ENCODE data around the gene LMF1. TPM values are rescaled to one million over a fixed set of nuclear protein-coding genes. Genes with fewer than 3 reads are reported as not detected.

LMF1 gene
- total and polyA plus RNA-seq, 2 donors (not counting 1 experiment from before 2014, with no cell fraction given): 36.4 to 63.2 TPM

DNA sequence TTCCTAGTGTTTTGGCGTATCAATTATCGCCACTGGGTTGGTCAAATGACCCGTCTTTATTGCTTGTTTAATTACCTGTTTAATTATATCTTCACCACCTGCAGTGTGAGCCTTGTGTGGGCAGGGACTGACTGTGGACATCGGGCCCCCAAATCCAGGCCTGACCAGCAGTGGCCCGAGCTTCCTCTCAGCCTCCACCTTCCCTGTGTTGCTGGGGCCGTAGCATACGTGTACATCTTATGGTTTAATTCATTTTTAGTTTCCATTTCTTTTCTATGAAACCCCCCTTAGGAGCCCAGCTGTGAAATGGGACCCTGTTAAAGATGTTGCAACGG, 1.2 kb upstream of the LMF1 start:
- 86% methylated on average over 1 of the region's 8 CpGs for WGBS (ENCODE audit: insufficient coverage)
- no peak overlapping the region for H3K27ac Mint-ChIP-seq
- Histone ChIP-seq H3K79me2 (ENCODE audit: control insufficient read depth, insufficient read depth, low read length) (peaks cover 9% of the 10 kb centered on the region), H3K4me3 (ENCODE audit: control extremely low read depth in 1 of 5, extremely low read depth in 1 of 5, insufficient read depth in 1 of 5, low read depth in 2 of 5, low read length in 4 of 5) (no peak overlapping the region), H4K20me1 (ENCODE audit: control insufficient read depth, insufficient read depth, low read length, poor library complexity, severe bottlenecking) (peaks cover 13% of the 10 kb centered on the region), H3K4me2 (replicated peaks; ENCODE audit: low read depth, low read length, poor library complexity, severe bottlenecking) (no peak overlapping the region), H3K27ac (ENCODE audit: low read length in 2 of 2) (no peak overlapping the region), H3K27me3 (replicated peaks in 1 of 4; ENCODE audit: control extremely low read depth in 1 of 4, control insufficient read depth in 3 of 4, insufficient read depth in 4 of 4, low read length in 3 of 4) (peaks cover 0 to 5% (median 0%) of the 10 kb centered on the region in 4 experiments), H3K36me3 (replicated peaks in 1 of 2; ENCODE audit: control extremely low read depth in 1 of 2, control insufficient read depth in 1 of 2, extremely low read depth in 1 of 2, insufficient read depth in 2 of 2, low read length in 1 of 2) (no peaks in the 10 kb centered on the region), H2AFZ (ENCODE audit: insufficient read depth, low read depth, low read length, poor library complexity, severe bottlenecking) (no peak overlapping the region), H3K9me3 (ENCODE audit: control extremely low read depth in 1 of 3, control insufficient read depth in 2 of 3, insufficient read depth in 1 of 3, low read length in 2 of 3) (peaks cover 0 to 16% (median 0%) of the 10 kb centered on the region in 3 donors), H3K9ac (ENCODE audit: low read length) (no peak overlapping the region), H3K4me1 (ENCODE audit: control insufficient read depth in 2 of 2, insufficient read depth in 2 of 2, low read length in 2 of 2) (peaks cover 9 to 17% of the 10 kb centered on the region in 2 donors)
- CTCF ChIA-PET: no interaction called here
- POLR2A ChIA-PET: interaction anchor here (1.5 kb wide), 1 partner anchor 9 kb away, joined by 9 read pairs; the partner anchor contains the start of gene SOX8
- TF ChIP-seq, protein P1, sequence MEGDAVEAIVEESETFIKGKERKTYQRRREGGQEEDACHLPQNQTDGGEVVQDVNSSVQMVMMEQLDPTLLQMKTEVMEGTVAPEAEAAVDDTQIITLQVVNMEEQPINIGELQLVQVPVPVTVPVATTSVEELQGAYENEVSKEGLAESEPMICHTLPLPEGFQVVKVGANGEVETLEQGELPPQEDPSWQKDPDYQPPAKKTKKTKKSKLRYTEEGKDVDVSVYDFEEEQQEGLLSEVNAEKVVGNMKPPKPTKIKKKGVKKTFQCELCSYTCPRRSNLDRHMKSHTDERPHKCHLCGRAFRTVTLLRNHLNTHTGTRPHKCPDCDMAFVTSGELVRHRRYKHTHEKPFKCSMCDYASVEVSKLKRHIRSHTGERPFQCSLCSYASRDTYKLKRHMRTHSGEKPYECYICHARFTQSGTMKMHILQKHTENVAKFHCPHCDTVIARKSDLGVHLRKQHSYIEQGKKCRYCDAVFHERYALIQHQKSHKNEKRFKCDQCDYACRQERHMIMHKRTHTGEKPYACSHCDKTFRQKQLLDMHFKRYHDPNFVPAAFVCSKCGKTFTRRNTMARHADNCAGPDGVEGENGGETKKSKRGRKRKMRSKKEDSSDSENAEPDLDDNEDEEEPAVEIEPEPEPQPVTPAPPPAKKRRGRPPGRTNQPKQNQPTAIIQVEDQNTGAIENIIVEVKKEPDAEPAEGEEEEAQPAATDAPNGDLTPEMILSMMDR (IDR thresholded peaks at IDR 0.05): no peak
- no peak for TF ChIP-seq EZH2 (IDR thresholded peaks at IDR 0.05; ENCODE audit: borderline replicate concordance, insufficient read depth, low read depth, low read length, poor library complexity, severe bottlenecking)
- intact Hi-C loops (cut with micrococcal nuclease): loop anchor here (1.0 to 5.0 kb wide), 3 partner anchors 8 to 255 kb away; partner anchors contain the start of gene METRN
- H3K9me3 Mint-ChIP-seq (ENCODE audit: insufficient read depth): no peaks in the 10 kb centered on the region
- H3K4me3 Mint-ChIP-seq: peak overlapping the region; percentile 77
- ATAC-seq (ENCODE audit: low read depth) (no peak), DNase-seq (no peak)
- H3K27me3 Mint-ChIP-seq: no peaks in the 10 kb centered on the region
- peaks cover 17% of the 10 kb centered on the region for H3K4me1 Mint-ChIP-seq

DNA sequence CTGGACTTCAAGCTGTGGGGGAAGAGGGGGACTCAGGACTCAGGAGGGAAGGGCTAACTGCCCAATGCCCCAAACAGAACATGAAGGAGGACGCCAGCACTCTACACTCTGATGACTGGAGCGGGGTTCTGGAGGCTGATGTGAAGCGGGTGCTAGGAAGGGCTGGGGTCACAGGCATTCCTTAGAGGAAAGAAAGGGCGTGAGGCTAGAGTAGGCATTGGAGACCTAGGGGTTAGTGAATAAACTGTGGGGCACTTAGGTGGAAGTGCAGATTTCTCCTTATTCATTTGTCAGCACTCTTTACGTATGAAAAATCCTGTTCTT, 760 bp upstream of the LMF1 start:
- Histone ChIP-seq H3K79me2 (ENCODE audit: control insufficient read depth, insufficient read depth, low read length) (peaks cover 9% of the 10 kb centered on the region), H4K20me1 (ENCODE audit: control insufficient read depth, insufficient read depth, low read length, poor library complexity, severe bottlenecking) (peaks cover 17% of the 10 kb centered on the region), H3K4me2 (replicated peaks; ENCODE audit: low read depth, low read length, poor library complexity, severe bottlenecking) (peak overlapping the region; percentile 99), H3K4me1 (ENCODE audit: control insufficient read depth in 2 of 2, insufficient read depth in 2 of 2, low read length in 2 of 2) (peaks cover 9 to 17% of the 10 kb centered on the region in 2 donors), H2AFZ (ENCODE audit: insufficient read depth, low read depth, low read length, poor library complexity, severe bottlenecking) (peak overlapping the region; percentile 97), H3K27me3 (replicated peaks in 1 of 4; ENCODE audit: control extremely low read depth in 1 of 4, control insufficient read depth in 3 of 4, insufficient read depth in 4 of 4, low read length in 3 of 4) (peaks cover 0 to 4% (median 0%) of the 10 kb centered on the region in 4 experiments), H3K27ac (ENCODE audit: low read length in 2 of 2) (no peak overlapping the region), H3K36me3 (replicated peaks in 1 of 2; ENCODE audit: control extremely low read depth in 1 of 2, control insufficient read depth in 1 of 2, extremely low read depth in 1 of 2, insufficient read depth in 2 of 2, low read length in 1 of 2) (no peaks in the 10 kb centered on the region), H3K9me3 (ENCODE audit: control extremely low read depth in 1 of 3, control insufficient read depth in 2 of 3, insufficient read depth in 1 of 3, low read length in 2 of 3) (peaks cover 0 to 14% (median 0%) of the 10 kb centered on the region in 3 donors), H3K4me3 (ENCODE audit: control extremely low read depth in 1 of 5, extremely low read depth in 1 of 5, insufficient read depth in 1 of 5, low read depth in 2 of 5, low read length in 4 of 5) (peak overlapping the region in 1 of 5 experiments; percentile 44), H3K9ac (ENCODE audit: low read length) (no peak overlapping the region)
- ChIA-PET POLR2A (interaction anchor here (1.5 kb wide), 1 partner anchor 10 kb away, joined by 9 read pairs; the partner anchor contains the start of gene SOX8), CTCF (no interaction called here)
- no peak for ATAC-seq (ENCODE audit: low read depth)
- WGBS (ENCODE audit: insufficient coverage): 95% methylated on average over 4 of the region's 5 CpGs
- no peak for TF ChIP-seq EZH2 (IDR thresholded peaks at IDR 0.05; ENCODE audit: borderline replicate concordance, insufficient read depth, low read depth, low read length, poor library complexity, severe bottlenecking)
- TF ChIP-seq, protein P1 (IDR thresholded peaks at IDR 0.05): no peak
- peak overlapping the region; percentile 20 for H3K27ac Mint-ChIP-seq
- peak overlapping the region; percentile 77 for H3K4me3 Mint-ChIP-seq
- no peaks in the 10 kb centered on the region for H3K9me3 Mint-ChIP-seq (ENCODE audit: insufficient read depth)
- no peak for DNase-seq
- peaks cover 17% of the 10 kb centered on the region for H3K4me1 Mint-ChIP-seq
- intact Hi-C loops (cut with micrococcal nuclease): loop anchor here (1.0 to 5.0 kb wide), 3 partner anchors 9 to 254 kb away; partner anchors contain the start of gene METRN
- no peaks in the 10 kb centered on the region for H3K27me3 Mint-ChIP-seq

All from B cell (primary cell).